ENCODE results near the gene SPATA22. TPM values are rescaled to one million over a fixed set of nuclear protein-coding genes. Genes with fewer than 3 reads are reported as not detected.

SPATA22 gene
- total RNA-seq, 6 experiments from 2014 or later, result not detected

DNA sequence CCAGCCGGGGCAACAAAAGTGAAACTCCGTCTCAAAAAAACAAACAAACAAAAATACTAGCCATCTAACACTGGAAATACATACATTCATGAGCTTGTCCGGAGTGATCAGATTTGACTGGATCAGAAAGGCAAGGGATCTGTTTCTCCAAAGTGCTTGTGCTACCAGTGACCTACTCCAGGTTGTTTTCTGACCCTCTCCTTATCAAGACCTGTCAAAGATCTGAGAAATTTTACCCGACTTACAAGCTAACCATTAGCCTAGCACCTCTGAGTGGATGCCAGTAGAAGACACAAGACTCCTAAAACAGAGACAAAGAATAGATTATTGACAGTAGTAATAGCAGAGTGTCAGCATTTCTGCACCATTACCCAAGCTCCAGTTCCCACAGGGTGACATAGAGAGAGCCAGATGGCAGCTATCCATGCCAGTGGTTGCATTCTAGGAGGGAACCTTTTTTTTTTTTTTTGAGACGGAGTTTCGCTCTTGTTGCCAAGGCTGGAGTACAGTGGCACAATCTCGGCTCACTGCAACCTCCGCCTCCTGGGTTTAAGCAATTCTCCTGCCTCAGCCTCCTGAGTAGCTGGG lies 14.0 kb upstream of the SPATA22 start:
- H3K27ac Mint-ChIP-seq, result no peak overlapping the region
- no peaks in the 10 kb centered on the region for H3K4me1 Mint-ChIP-seq (ENCODE audit: low read depth)
- H3K27me3 Mint-ChIP-seq (ENCODE audit: insufficient read depth), result peaks cover 14% of the 10 kb centered on the region; the same call in 1 of the 2 replicates
- no peaks in the 10 kb centered on the region for H3K9me3 Mint-ChIP-seq
- DNase-seq, result no peak
- no peaks in the 10 kb centered on the region for H3K36me3 Mint-ChIP-seq (ENCODE audit: low read depth)
- no peak overlapping the region for H3K4me3 Mint-ChIP-seq
- TF ChIP-seq CTCF (IDR thresholded peaks at IDR 0.05), result no peak

GRCh38 chr17:3482852-3483251 lies 11.2 kb upstream of the SPATA22 start:
- no peak overlapping the region for H3K27ac Mint-ChIP-seq
- no peaks in the 10 kb centered on the region for H3K9me3 Mint-ChIP-seq
- H3K27me3 Mint-ChIP-seq (ENCODE audit: insufficient read depth), result peaks cover 17% of the 10 kb centered on the region
- DNase-seq, result no peak
- TF ChIP-seq CTCF (IDR thresholded peaks at IDR 0.05), result no peak
- H3K4me1 Mint-ChIP-seq (ENCODE audit: low read depth), result no peaks in the 10 kb centered on the region
- no peak overlapping the region for H3K4me3 Mint-ChIP-seq
- H3K36me3 Mint-ChIP-seq (ENCODE audit: low read depth), result no peaks in the 10 kb centered on the region

DNA sequence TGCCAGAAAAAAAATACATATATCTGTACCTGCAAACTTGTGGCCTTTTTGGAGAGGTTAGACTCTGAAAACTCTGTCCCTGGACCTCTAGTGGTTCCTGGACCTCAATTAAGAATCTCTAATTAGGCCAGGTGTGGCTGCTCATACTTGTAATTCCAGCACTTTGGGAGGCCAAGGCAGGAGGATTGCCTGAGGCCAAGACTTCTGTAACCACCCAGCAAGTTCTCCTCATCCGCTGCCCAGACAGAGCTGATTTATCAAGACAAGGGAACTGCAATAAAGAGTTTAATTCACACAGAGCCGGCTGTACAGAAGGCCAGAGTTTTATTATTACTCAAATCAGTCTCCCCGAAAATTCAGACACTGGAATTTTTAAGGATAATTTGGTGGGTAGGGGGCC lies 8.4 kb upstream of the SPATA22 start:
- H3K9me3 Mint-ChIP-seq, result no peaks in the 10 kb centered on the region
- H3K4me3 Mint-ChIP-seq, result no peak overlapping the region
- DNase-seq, result no peak
- no peak for TF ChIP-seq CTCF (IDR thresholded peaks at IDR 0.05)
- no peak overlapping the region for H3K27ac Mint-ChIP-seq
- H3K36me3 Mint-ChIP-seq (ENCODE audit: low read depth), result no peaks in the 10 kb centered on the region
- peaks cover 15% of the 10 kb centered on the region for H3K4me1 Mint-ChIP-seq (ENCODE audit: low read depth)
- H3K27me3 Mint-ChIP-seq (ENCODE audit: insufficient read depth), result peaks cover 15% of the 10 kb centered on the region

- no peak for TF ChIP-seq CTCF (IDR thresholded peaks at IDR 0.05)
- H3K36me3 Mint-ChIP-seq (ENCODE audit: low read depth), result no peaks in the 10 kb centered on the region
- no peaks in the 10 kb centered on the region for H3K9me3 Mint-ChIP-seq
- H3K27me3 Mint-ChIP-seq (ENCODE audit: insufficient read depth), result peaks cover 16% of the 10 kb centered on the region
- peak within 1 kb of the TSS; percentile 57 for H3K4me3 Mint-ChIP-seq
- peaks cover 20% of the 10 kb centered on the region for H3K4me1 Mint-ChIP-seq (ENCODE audit: low read depth)
- no peak for DNase-seq
- H3K27ac Mint-ChIP-seq, result no peak within 1 kb of the TSS; the same call in 1 of the 2 replicates
Observed at GRCh38 chr17:3475812-3476610, 4.4 kb upstream of the SPATA22 start, which contains the start of gene ASPA. Gene ASPA, plus strand, starts transcription at chr17:3475997. Its CDS starts 163 bp downstream, at chr17:3476160.

GRCh38 chr17:3475251-3475685 lies 3.6 kb upstream of the SPATA22 start:
- Mint-ChIP-seq H3K4me3 (no peak overlapping the region), H3K27me3 (ENCODE audit: insufficient read depth) (peaks cover 14% of the 10 kb centered on the region), H3K27ac (no peak overlapping the region; the same call in 1 of the 2 replicates), H3K4me1 (ENCODE audit: low read depth) (peaks cover 20% of the 10 kb centered on the region), H3K36me3 (ENCODE audit: low read depth) (no peaks in the 10 kb centered on the region), H3K9me3 (no peaks in the 10 kb centered on the region)
- no peak for TF ChIP-seq CTCF (IDR thresholded peaks at IDR 0.05)
- DNase-seq, result no peak
